GM12878 (cell line): ENCODE results near the gene SLTM.

ENCODE experiments used
- E2F8 ChIP-seq: fragments of 450-650 bp; IDR thresholded peaks from 2 replicates; pipeline ENCODE4 v1.6.1; 2018; ENCODE audit warnings: mild to moderate bottlenecking, low read depth, moderate library complexity; ENCODE audit not compliant: partially characterized antibody
- EP300 ChIP-seq, 2 experiments: fragments of 150-350 bp in 1 of 2; IDR thresholded peaks; 2 replicates each; pipeline ENCODE4 v1.6.1; 2011 to 2012; ENCODE audit warnings: low read depth in 2 of 2, low read length in 2 of 2, borderline replicate concordance in 1 of 2, improper control_type of control experiment in 1 of 2, inconsistent platforms in 1 of 2; ENCODE audit not compliant: control insufficient read depth in 1 of 2
- EZH2 ChIP-seq: IDR thresholded peaks from 2 replicates; pipeline ENCODE4 v1.6.1; 2012; ENCODE audit warnings: low read depth, mild to moderate bottlenecking, control low read depth, inconsistent platforms, low read length, borderline replicate concordance; ENCODE audit not compliant: control insufficient read depth
- FOS ChIP-seq: IDR thresholded peaks from 3 replicates; pipeline ENCODE4 v1.6.1; 2011; ENCODE audit warnings: borderline replicate concordance; ENCODE audit not compliant: insufficient read length; ENCODE audit errors: extremely low read depth
- JUND ChIP-seq: IDR thresholded peaks from 2 replicates; pipeline ENCODE4 v1.6.1; 2012; ENCODE audit warnings: low read depth, mild to moderate bottlenecking, low read length, improper control_type of control experiment, moderate library complexity
- NFXL1 ChIP-seq: fragments of 450-650 bp; IDR thresholded peaks from 2 replicates; pipeline ENCODE4 v1.6.1; 2017; ENCODE audit warnings: antibody characterized with exemption, mild to moderate bottlenecking, borderline replicate concordance
- POLR2A ChIP-seq: IDR thresholded peaks from 2 replicates; pipeline ENCODE4 v1.6.1; 2011; ENCODE audit warnings: low read depth, mild to moderate bottlenecking, low read length
- RAD21 ChIP-seq: IDR thresholded peaks from 2 replicates; pipeline ENCODE4 v1.6.1; 2011; ENCODE audit warnings: mild to moderate bottlenecking, low read depth, low read length, moderate library complexity; ENCODE audit not compliant: insufficient read depth
- SMC3 ChIP-seq: IDR thresholded peaks from 2 replicates; pipeline ENCODE4 v1.6.1; 2011; ENCODE audit warnings: low read length, improper control_type of control experiment, borderline replicate concordance
- SP1 ChIP-seq: IDR thresholded peaks from one replicate; pipeline ENCODE4 v1.6.1; 2011; ENCODE audit warnings: low read depth, low read length
- SPI1 ChIP-seq: IDR thresholded peaks from 2 replicates; pipeline ENCODE4 v1.6.1; 2011; ENCODE audit warnings: low read depth, mild to moderate bottlenecking, low read length, moderate library complexity, borderline replicate concordance; ENCODE audit not compliant: insufficient read depth
- SRF ChIP-seq, 2 experiments: IDR thresholded peaks; 2 replicates each; pipeline ENCODE4 v1.6.1; 2011; ENCODE audit warnings: low read depth in 2 of 2, low read length in 2 of 2, mild to moderate bottlenecking in 1 of 2, moderate library complexity in 1 of 2

DNA sequence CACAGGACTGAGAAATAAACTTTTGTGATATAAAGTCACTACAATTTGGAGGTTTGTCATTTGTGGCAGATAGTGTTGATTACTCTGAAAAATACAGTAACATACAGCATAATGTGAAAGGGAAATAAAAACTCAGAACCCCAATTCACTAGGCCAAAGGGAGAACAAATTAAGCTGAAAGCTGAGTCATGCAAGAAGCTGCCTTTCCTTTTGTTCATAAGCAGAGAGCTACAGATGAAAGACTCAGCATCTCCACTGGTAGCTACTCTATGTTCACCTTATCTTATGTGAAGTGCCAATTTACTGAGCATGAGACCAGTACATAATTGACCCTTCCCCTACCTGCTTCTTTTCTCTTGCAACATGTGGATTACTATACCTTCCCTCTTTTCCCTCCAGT is 19.3 kb upstream of the SLTM start:
- TF ChIP-seq E2F8 (no peak), RAD21 (no peak), POLR2A (no peak), SMC3 (no peak), EZH2 (no peak), SPI1 (no peak), SRF (IDR thresholded peaks at IDR 0.05; ENCODE audit: low read depth in 2 of 2, low read length in 2 of 2) (no peak), JUND (no peak), NFXL1 (no peak), FOS (no peak), EP300 (IDR thresholded peaks at IDR 0.05; ENCODE audit: borderline replicate concordance in 1 of 2, control insufficient read depth in 1 of 2, low read depth in 2 of 2, low read length in 2 of 2) (no peak), SP1 (no peak)
